ENCODE measurements around the gene MEIOSIN. TPM values are rescaled to one million over a fixed set of nuclear protein-coding genes. Genes with fewer than 3 reads are reported as not detected.

Gene MEIOSIN
- total and polyA plus RNA-seq, 9 of the 15 experiments (the other 6 are each of a cell fraction or from before 2014, with no cell fraction given), result 0.06 to 2.0 (median 0.76) TPM

GRCh38 chr19:45768984-45769782 is 35.9 kb downstream of the MEIOSIN start, which contains the start of gene SIX5 (continued):
- TF ChIP-seq PBX2 (CRISPR knock-in tag; IDR thresholded peaks at IDR 0.05; ENCODE audit: low read depth) (no peak), PBX2 (tag; conservative IDR thresholded peaks at IDR 0.05; ENCODE audit: low read depth) (no peak), NR2C1 (IDR thresholded peaks at IDR 0.05) (no peak), NR2C1 (tag; IDR thresholded peaks at IDR 0.05) (no peak), NELFE (IDR thresholded peaks at IDR 0.05; ENCODE audit: insufficient read depth, insufficient read length) (no peak), PCBP2 (IDR thresholded peaks at IDR 0.05; ENCODE audit: low read depth, low read length, poor library complexity, severe bottlenecking) (no peak), POLR2AphosphoS2 (IDR thresholded peaks at IDR 0.05; ENCODE audit: low read length) (peak; percentile 92; the same call in 1 of the 2 replicates), THRAP3 (IDR thresholded peaks at IDR 0.05; ENCODE audit: borderline replicate concordance) (no peak; the same call in 1 of the 2 replicates), KLF13 (tag; IDR thresholded peaks at IDR 0.05; ENCODE audit: borderline replicate concordance, low read depth) (peak; percentile 90), RBM17 (IDR thresholded peaks at IDR 0.05; ENCODE audit: borderline replicate concordance, low read depth, low read length) (no peak), ZC3H11A (IDR thresholded peaks at IDR 0.05; ENCODE audit: low read depth, low read length) (no peak), GABPB2 (CRISPR knock-in tag; conservative IDR thresholded peaks at IDR 0.05) (no peak), ZNF57 (CRISPR knock-in tag; IDR thresholded peaks at IDR 0.05) (no peak), ZNF518B (CRISPR knock-in tag; IDR thresholded peaks at IDR 0.05) (no peak), BMI1 (IDR thresholded peaks at IDR 0.05; ENCODE audit: low read length) (no peak), EP300 (IDR thresholded peaks at IDR 0.05; ENCODE audit: low read length) (no peak; the same call in 1 of the 2 replicates), ZNF589 (CRISPR knock-in tag; IDR thresholded peaks at IDR 0.05; ENCODE audit: low read depth) (no peak)
